ENCODE data around the gene PRXL2B.
A peak's percentile ranks its signal among the peaks of the same experiment; 100 is the strongest.

PRXL2B gene

GRCh38 chr1:2633366-2633935, 46.9 kb downstream of the PRXL2B start:
- DNase-seq: no peak

- DNase-seq: no peak
Observed at GRCh38 chr1:2633936-2634491, 47.4 kb downstream of the PRXL2B start.

- DNase-seq: no peak
Observed at GRCh38 chr1:2635361-2636010, 48.9 kb downstream of the PRXL2B start.

GRCh38 chr1:2636733-2637132, 50.2 kb downstream of the PRXL2B start:
- DNase-seq: no peak

GRCh38 chr1:2637442-2638145, 51.0 kb downstream of the PRXL2B start:
- peak in 1 of 51 donors; percentile 24 for DNase-seq

- DNase-seq: no peak
Observed at GRCh38 chr1:2638466-2639115, 52.0 kb downstream of the PRXL2B start.

GRCh38 chr1:2639203-2639602, 52.6 kb downstream of the PRXL2B start:
- no peak for DNase-seq

- no peak for DNase-seq
Observed at GRCh38 chr1:2639607-2640521, 53.3 kb downstream of the PRXL2B start.

GRCh38 chr1:2640626-2641025, 54.0 kb downstream of the PRXL2B start:
- no peak for DNase-seq
